Measurements from ENCODE around the gene GLYATL1B.

GRCh38 chr11:59142530-59143507 lies 56.7 kb downstream of the GLYATL1B start, which contains the start of gene FAM111A:
- TF ChIP-seq USF2 (IDR thresholded peaks at IDR 0.05; ENCODE audit: borderline replicate concordance, low read depth, low read length) (no peak; the same call in 1 of the 2 replicates), NR2C2 (IDR thresholded peaks at IDR 0.05; ENCODE audit: borderline replicate concordance, control insufficient read depth, insufficient read length, low read depth) (no peak), CTCF (IDR thresholded peaks at IDR 0.05 in 2 of 3, conservative IDR thresholded peaks at IDR 0.05 in 1 of 3; ENCODE audit: control insufficient read depth in 2 of 3, extremely low read depth in 1 of 3, insufficient read depth in 1 of 3, low read depth in 3 of 3, low read length in 3 of 3) (peak; percentile 39 to 54 (median 39)), POLR2AphosphoS5 (IDR thresholded peaks at IDR 0.05; ENCODE audit: low read length) (peak; percentile 56; the same call in 1 of the 2 replicates), EGR1 (IDR thresholded peaks at IDR 0.05; ENCODE audit: borderline replicate concordance in 1 of 2, low read depth in 2 of 2, low read length in 2 of 2) (peak in 1 of 2 experiments; percentile 50; a peak in 1 of 3 replicates), SPI1 (IDR thresholded peaks at IDR 0.05; ENCODE audit: borderline replicate concordance, insufficient read depth, low read depth, low read length) (peak; percentile 22; the same call in 1 of the 2 replicates), SP1 (IDR thresholded peaks at IDR 0.05; ENCODE audit: low read depth, low read length) (no peak), IRF4 (IDR thresholded peaks at IDR 0.05; ENCODE audit: low read depth, low read length) (no peak)

Data from GM12878 (cell line).